H9 (cell line): ENCODE results near the gene FBLN2. TPM values are rescaled to one million over a fixed set of nuclear protein-coding genes. Genes with fewer than 3 reads are reported as not detected.

Experiments
- DNase-seq: peaks from one replicate; pipeline ENCODE4 v3.0.0-alpha.2; 2017
- H2AFZ ChIP-seq: one replicate; pipeline ENCODE4 v1.6.1; 2013; ENCODE audit warnings: mild to moderate bottlenecking, low read length, control low read depth, moderate library complexity
- H2AK5ac ChIP-seq: 2 replicates; pipeline ENCODE4 v1.6.1; 2013; ENCODE audit warnings: low read length, control low read depth, mixed read lengths; ENCODE audit not compliant: insufficient read length
- H2BK120ac ChIP-seq: one replicate; pipeline ENCODE4 v1.6.1; 2013; ENCODE audit warnings: low read depth, mild to moderate bottlenecking, low read length, control low read depth, inconsistent platforms; ENCODE audit not compliant: poor library complexity, severe bottlenecking
- H2BK12ac ChIP-seq: 2 replicates; pipeline ENCODE4 v1.6.1; 2013; ENCODE audit warnings: low read length, control low read depth, mixed read lengths, low read depth; ENCODE audit not compliant: insufficient read length
- H2BK15ac ChIP-seq: 2 replicates; pipeline ENCODE4 v1.6.1; 2013; ENCODE audit warnings: low read depth, low read length, control low read depth
- H2BK20ac ChIP-seq: one replicate; pipeline ENCODE4 v1.6.1; 2013; ENCODE audit warnings: low read depth, mild to moderate bottlenecking, low read length, control low read depth, inconsistent platforms; ENCODE audit not compliant: poor library complexity, severe bottlenecking
- H2BK5ac ChIP-seq: 2 replicates; pipeline ENCODE4 v1.6.1; 2013; ENCODE audit warnings: low read length, control low read depth, mixed read lengths; ENCODE audit not compliant: insufficient read length
- H3K14ac ChIP-seq: 2 replicates; pipeline ENCODE4 v1.6.1; 2013; ENCODE audit warnings: low read length, control low read depth; ENCODE audit not compliant: insufficient read depth
- H3K18ac ChIP-seq: 2 replicates; pipeline ENCODE4 v1.6.1; 2013; ENCODE audit warnings: low read depth, mild to moderate bottlenecking, mixed read lengths, low read length, control low read depth; ENCODE audit not compliant: insufficient read length
- H3K23ac ChIP-seq: 2 replicates; pipeline ENCODE4 v1.6.1; 2013; ENCODE audit warnings: low read length, control low read depth, mixed read lengths, low read depth; ENCODE audit not compliant: insufficient read length
- H3K23me2 ChIP-seq: 2 replicates; pipeline ENCODE4 v1.6.1; 2013; ENCODE audit warnings: low read depth, mild to moderate bottlenecking, mixed read lengths, low read length, control low read depth; ENCODE audit not compliant: insufficient read length, poor library complexity, severe bottlenecking
- H3K27ac ChIP-seq: 2 replicates; pipeline ENCODE4 v1.5.1; 2013; ENCODE audit warnings: low read length, control low read depth, mixed read lengths, low read depth; ENCODE audit not compliant: insufficient read length
- H3K27me3 ChIP-seq: 2 replicates; pipeline ENCODE4 v1.6.1; 2013; ENCODE audit warnings: low read length, control low read depth, inconsistent platforms; ENCODE audit not compliant: insufficient read depth
- H3K4ac ChIP-seq: 2 replicates; pipeline ENCODE4 v1.6.1; 2013; ENCODE audit warnings: low read depth, mild to moderate bottlenecking, control low read depth, inconsistent platforms, low read length, moderate library complexity
- H3K4me1 ChIP-seq: 2 replicates; pipeline ENCODE4 v1.6.1; 2013; ENCODE audit warnings: low read length, control low read depth, inconsistent platforms; ENCODE audit not compliant: insufficient read depth
- H3K4me2 ChIP-seq: 2 replicates; pipeline ENCODE4 v1.6.1; 2013; ENCODE audit warnings: low read length, control low read depth, mixed read lengths; ENCODE audit not compliant: insufficient read length, insufficient read depth
- H3K56ac ChIP-seq: 2 replicates; pipeline ENCODE4 v1.6.1; 2013; ENCODE audit warnings: low read depth, mild to moderate bottlenecking, mixed read lengths, low read length, control low read depth; ENCODE audit not compliant: insufficient read length
- H3K79me1 ChIP-seq: 2 replicates; pipeline ENCODE4 v1.6.1; 2013; ENCODE audit warnings: low read depth, mild to moderate bottlenecking, moderate library complexity, low read length, control low read depth, inconsistent platforms; ENCODE audit not compliant: insufficient read depth, poor library complexity, severe bottlenecking
- H3K79me2 ChIP-seq: 2 replicates; pipeline ENCODE4 v1.6.1; 2013; ENCODE audit warnings: low read length, control low read depth, inconsistent platforms; ENCODE audit not compliant: insufficient read depth
- H3K9ac ChIP-seq: 2 replicates; pipeline ENCODE4 v1.6.1; 2013; ENCODE audit warnings: low read length, control low read depth, mixed read lengths; ENCODE audit not compliant: insufficient read length; ENCODE audit errors: extremely low read depth
- H3K9me3 ChIP-seq: one replicate; pipeline ENCODE4 v1.6.1; 2013; ENCODE audit warnings: low read depth, low read length, inconsistent platforms; ENCODE audit not compliant: control insufficient read depth
- H3T11ph ChIP-seq: one replicate; pipeline ENCODE4 v1.6.1; 2013; ENCODE audit warnings: mild to moderate bottlenecking, low read length, control low read depth, inconsistent platforms
- H4K20me1 ChIP-seq: one replicate; pipeline ENCODE4 v1.6.1; 2013; ENCODE audit not compliant: control insufficient read depth, insufficient read length, insufficient read depth
- H4K5ac ChIP-seq: 2 replicates; pipeline ENCODE4 v1.6.1; 2013; ENCODE audit warnings: low read depth, mild to moderate bottlenecking, mixed read lengths, low read length, control low read depth; ENCODE audit not compliant: insufficient read length
- H4K8ac ChIP-seq: replicated peaks from 2 replicates; pipeline ENCODE4 v1.6.1; 2013; ENCODE audit warnings: low read length, control low read depth, mixed read lengths, low read depth; ENCODE audit not compliant: insufficient read length
- H4K91ac ChIP-seq: 2 replicates; pipeline ENCODE4 v1.6.1; 2013; ENCODE audit warnings: low read depth, mild to moderate bottlenecking, moderate library complexity, mixed read lengths, low read length, control low read depth; ENCODE audit not compliant: insufficient read length
- H3K27ac Mint-ChIP-seq, 3 experiments: 2 replicates in 2 of 3; 3 replicates in 1 of 3; pipeline ENCODE4 v1.8.0; 2020 to 2021; ENCODE audit warnings: mixed read lengths in 3 of 3, mild to moderate bottlenecking in 1 of 3, moderate library complexity in 1 of 3
- H3K27me3 Mint-ChIP-seq: 2 replicates; pipeline ENCODE4 v1.8.0; 2021; ENCODE audit warnings: low read depth, mild to moderate bottlenecking, moderate library complexity, mixed read lengths
- H3K36me3 Mint-ChIP-seq, 3 experiments: 2 replicates in 2 of 3; 3 replicates in 1 of 3; pipeline ENCODE4 v1.8.0; 2020 to 2021; ENCODE audit warnings: low read depth in 3 of 3, mixed read lengths in 3 of 3; ENCODE audit not compliant: insufficient read depth in 1 of 3
- H3K4me1 Mint-ChIP-seq, 2 experiments: 2 replicates each; pipeline ENCODE4 v1.8.0; 2020; ENCODE audit warnings: mixed read lengths in 2 of 2
- H3K4me3 Mint-ChIP-seq, 2 experiments: 2 replicates in 1 of 2; 3 replicates in 1 of 2; pipeline ENCODE4 v1.8.0; 2020 to 2021; ENCODE audit warnings: mild to moderate bottlenecking in 2 of 2, mixed read lengths in 2 of 2, moderate library complexity in 1 of 2
- H3K9me3 Mint-ChIP-seq, 2 experiments: 2 replicates in 1 of 2; 3 replicates in 1 of 2; pipeline ENCODE4 v1.8.0; 2020; ENCODE audit warnings: mild to moderate bottlenecking in 2 of 2, mixed read lengths in 2 of 2, moderate library complexity in 1 of 2
- CTCF ChIP-seq: fragments of 200-600 bp; sonication (generic); conservative IDR thresholded peaks from 3 replicates; pipeline ENCODE4 v1.8.0; 2021; ENCODE audit warnings: antibody characterized with exemption, mild to moderate bottlenecking
- WGBS: extraction: QIAGEN DNeasy Blood & Tissue Kit; methylation state at CpG from one replicate; pipeline ENCODE4 v1.1.7; 2013; ENCODE audit warnings: missing lambda C conversion rate, low lambda C conversion rate, mixed read lengths; ENCODE audit not compliant: insufficient read length; ENCODE audit errors: extremely low coverage; 5-methylcytosine and 5-hydroxymethylcytosine counted together
- total RNA-seq: library from RNA; stranded (reverse); gene quantifications from 2 replicates; pipeline ENCODE4 v1.2.1, GENCODE V29; 2021

The FBLN2 gene
- total RNA-seq, 1 experiment from 2014 or later, result 11.8 TPM

DNA sequence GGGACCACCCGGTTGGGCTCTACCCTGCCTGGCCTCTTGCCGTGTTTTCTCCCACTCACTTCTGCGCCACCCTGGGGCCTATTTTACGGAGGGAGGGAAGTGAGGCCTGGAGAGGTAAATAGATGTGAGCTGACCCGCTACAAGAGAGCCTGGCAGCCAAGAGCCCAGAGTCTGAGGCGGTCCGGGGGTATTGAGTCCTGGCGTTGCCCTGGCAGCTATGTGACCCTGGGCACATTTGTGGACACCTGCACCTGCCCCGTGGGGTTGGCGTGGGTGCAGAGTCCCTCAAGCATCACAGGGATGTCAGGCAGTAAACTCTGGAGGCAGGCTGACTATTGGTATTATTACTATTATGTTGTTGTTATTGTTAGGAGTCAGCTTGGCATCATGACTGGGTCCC lies 85.7 kb downstream of the FBLN2 start:
- H4K91ac ChIP-seq, result no peak overlapping the region
- H2BK5ac ChIP-seq, result no peak overlapping the region
- H3K79me2 ChIP-seq, result no peaks in the 10 kb centered on the region
- H4K8ac ChIP-seq, result no peak overlapping the region
- no peak for TF ChIP-seq CTCF
- Mint-ChIP-seq H3K36me3 (no peaks in the 10 kb centered on the region), H3K27me3 (no peaks in the 10 kb centered on the region; the same call in 1 of the 2 replicates), H3K4me3 (no peak overlapping the region), H3K27ac (no peak overlapping the region; a peak in 1 of 7 replicates), H3K4me1 (no peaks in the 10 kb centered on the region), H3K9me3 (no peaks in the 10 kb centered on the region)
- no peak overlapping the region; the same call in 1 of the 2 replicates for H3K14ac ChIP-seq
- H2BK20ac ChIP-seq, result no peak overlapping the region
- no peak overlapping the region for H2AK5ac ChIP-seq
- no peaks in the 10 kb centered on the region for H4K20me1 ChIP-seq
- no peak overlapping the region for H2BK120ac ChIP-seq
- H3K18ac ChIP-seq, result no peak overlapping the region
- H3T11ph ChIP-seq, result no peak overlapping the region
- H2AFZ ChIP-seq, result no peak overlapping the region
- no peaks in the 10 kb centered on the region for H3K4me1 ChIP-seq
- no peaks in the 10 kb centered on the region for H3K23me2 ChIP-seq
- DNase-seq, result no peak
- H4K5ac ChIP-seq, result no peak overlapping the region
- H3K79me1 ChIP-seq, result no peaks in the 10 kb centered on the region
- H3K56ac ChIP-seq, result no peak overlapping the region
- no peak overlapping the region for H3K27ac ChIP-seq
- WGBS, result no CpG with 5 or more reads among the region's 10 CpGs
- no peak overlapping the region for H2BK15ac ChIP-seq
- H3K9me3 ChIP-seq, result no peaks in the 10 kb centered on the region
- no peak overlapping the region for H3K4ac ChIP-seq
- no peak overlapping the region for H2BK12ac ChIP-seq
- no peak overlapping the region for H3K4me2 ChIP-seq
- no peak overlapping the region for H3K23ac ChIP-seq
- no peak overlapping the region for H3K9ac ChIP-seq
- H3K27me3 ChIP-seq, result no peaks in the 10 kb centered on the region
